Testis (tissue), 3 donors: ENCODE data around the gene IFIT1B. TPM values are rescaled to one million over a fixed set of nuclear protein-coding genes. Genes with fewer than 3 reads are reported as not detected.

ENCODE experiments used
- DNase-seq: peaks from one replicate; pipeline ENCODE4 v3.0.0-alpha.2; 2019
- H3K27ac ChIP-seq, 2 donors: fragments of 200-600 bp; sonication (generic); one replicate each; pipeline ENCODE4 v1.5.1; 2019
- H3K27me3 ChIP-seq: fragments of 200-600 bp; sonication (generic); one replicate; pipeline ENCODE4 v1.5.1; 2019
- H3K36me3 ChIP-seq: fragments of 200-600 bp; sonication (generic); one replicate; pipeline ENCODE4 v1.5.1; 2017; ENCODE audit warnings: low read depth; ENCODE audit errors: missing control alignments
- H3K4me1 ChIP-seq: fragments of 200-600 bp; sonication (generic); one replicate; pipeline ENCODE4 v1.5.1; 2019
- H3K4me3 ChIP-seq, 2 donors: fragments of 200-600 bp; sonication (generic); one replicate each; pipeline ENCODE4 v1.5.1; 2017 to 2019
- H3K9me3 ChIP-seq: fragments of 200-600 bp; sonication (generic); one replicate; pipeline ENCODE4 v1.5.1; 2017
- CTCF ChIP-seq, 3 experiments: fragments of 450-650 bp in 2 of 3; fragments of 200-600 bp in 1 of 3; sonication (generic) in 1 of 3; IDR thresholded peaks; one replicate each; pipeline ENCODE4 v1.5.1; 2016 to 2019; ENCODE audit warnings: antibody characterized with exemption in 3 of 3, mild to moderate bottlenecking in 2 of 3, moderate library complexity in 1 of 3
- POLR2A ChIP-seq: fragments of 450-650 bp; IDR thresholded peaks from one replicate; pipeline ENCODE4 v1.6.1; 2017; ENCODE audit warnings: antibody characterized with exemption, mild to moderate bottlenecking, moderate library complexity
- WGBS, 2 donors: methylation state at CpG; one replicate each; pipeline ENCODE4 v1.1.5; 2018; 5-methylcytosine and 5-hydroxymethylcytosine counted together
- intact Hi-C: fragments of 100-400 bp; cut with DNase I; formaldehyde crosslinking; loops from one replicate; pipeline ENCODE4 v1.15.1; 2023; ENCODE audit warnings: low total_unique reads
- polyA plus RNA-seq: library from polyadenylated mRNA; stranded (reverse); fragments of 350-450 nt; fragmentation: Illumina TruSeq; extraction: RNeasy Lipid Tissue Mini Kit (QIAGEN cat#74804); gene quantifications from one replicate; pipeline ENCODE4 v1.2.3, GENCODE V29; 2014; ENCODE audit warnings: low read depth, low replicate concordance; ENCODE audit not compliant: insufficient read depth
- total RNA-seq, 2 donors: library from RNA; depleted of rRNA; stranded (reverse); fragments of >200 nt; gene quantifications; one replicate each; pipeline ENCODE4 v1.2.3, GENCODE V29; 2016

IFIT1B gene
- total and polyA plus RNA-seq, 3 donors from 2014 or later = not detected

- Histone ChIP-seq H3K27ac (no peak overlapping the region), H3K4me3 (no peak overlapping the region), H3K9me3 (no peaks in the 10 kb centered on the region), H3K27me3 (no peaks in the 10 kb centered on the region), H3K36me3 (no peaks in the 10 kb centered on the region), H3K4me1 (no peaks in the 10 kb centered on the region)
- TF ChIP-seq CTCF (IDR thresholded peaks at IDR 0.05) = no peak
- TF ChIP-seq POLR2A = no peak
- DNase-seq = no peak
- intact Hi-C loops = no loop called here
- WGBS, 2 donors = 48 to 58% methylated on average over 2 of the region's 2 CpGs
Measured at GRCh38 chr10:89344156-89344555, 33.7 kb upstream of the IFIT1B start.

GRCh38 chr10:89345367-89346000 is 32.4 kb upstream of the IFIT1B start:
- TF ChIP-seq POLR2A (no peak), CTCF (IDR thresholded peaks at IDR 0.05) (no peak)
- Histone ChIP-seq H3K4me3 (no peak overlapping the region), H3K9me3 (no peaks in the 10 kb centered on the region), H3K27ac (no peak overlapping the region), H3K36me3 (no peaks in the 10 kb centered on the region), H3K4me1 (peaks cover under 1% of the 10 kb centered on the region), H3K27me3 (no peaks in the 10 kb centered on the region)
- no peak for DNase-seq
- intact Hi-C loops = no loop called here
- WGBS, 2 donors = 89 to 93% methylated on average over 4 of the region's 4 CpGs

- no peaks in the 10 kb centered on the region for H3K36me3 ChIP-seq
- no peak overlapping the region for H3K27ac ChIP-seq
- 82 to 88% methylated on average over 4 of the region's 4 CpGs for WGBS, 2 donors
- intact Hi-C loops = no loop called here
- DNase-seq = no peak
- H3K4me1 ChIP-seq = peaks cover 12% of the 10 kb centered on the region
- H3K27me3 ChIP-seq = no peaks in the 10 kb centered on the region
- H3K9me3 ChIP-seq = no peaks in the 10 kb centered on the region
- TF ChIP-seq CTCF (IDR thresholded peaks at IDR 0.05) = no peak
- TF ChIP-seq POLR2A = no peak
- no peak overlapping the region for H3K4me3 ChIP-seq
Measured at GRCh38 chr10:89346405-89347254, 31.2 kb upstream of the IFIT1B start.

- no peaks in the 10 kb centered on the region for H3K36me3 ChIP-seq
- TF ChIP-seq CTCF (IDR thresholded peaks at IDR 0.05) = no peak
- no peaks in the 10 kb centered on the region for H3K9me3 ChIP-seq
- no peak for DNase-seq
- intact Hi-C loops = no loop called here
- H3K4me3 ChIP-seq = no peak overlapping the region
- H3K27me3 ChIP-seq = no peaks in the 10 kb centered on the region
- H3K4me1 ChIP-seq = peaks cover 16% of the 10 kb centered on the region
- H3K27ac ChIP-seq = peak overlapping the region in 1 of 2 donors; percentile 46
- 70 to 77% methylated on average over 7 of the region's 7 CpGs for WGBS, 2 donors
Measured at GRCh38 chr10:89347701-89348457, 30.0 kb upstream of the IFIT1B start.
